Keratinocyte (primary cell): ENCODE measurements around the gene PHACTR2. TPM values are rescaled to one million over a fixed set of nuclear protein-coding genes. Genes with fewer than 3 reads are reported as not detected.

Experiments
- DNase-seq: peaks from one replicate; pipeline ENCODE4 v3.0.0-alpha.2; 2011; ENCODE audit warnings: low read depth, missing footprints, low spot score
- FAIRE-seq: peaks from 2 replicates; lab custom pipeline; 2011; peaks lifted over from hg19 to GRCh38; lab: Jason Lieb, UNC
- H2AFZ ChIP-seq: 2 replicates; pipeline ENCODE4 v1.6.0; 2012; ENCODE audit warnings: low read length, control low read depth, inconsistent platforms; ENCODE audit not compliant: control insufficient read depth
- H3K27ac ChIP-seq: 2 replicates; pipeline ENCODE4 v1.5.1; 2011; ENCODE audit warnings: low read length; ENCODE audit not compliant: control insufficient read depth, insufficient read depth
- H3K27me3 ChIP-seq: 3 replicates; pipeline ENCODE4 v1.6.0; 2011; ENCODE audit warnings: low read length; ENCODE audit not compliant: control insufficient read depth, insufficient read depth; ENCODE audit errors: extremely low read depth
- H3K36me3 ChIP-seq, 2 experiments: 2 replicates in 1 of 2; 3 replicates in 1 of 2; pipeline ENCODE4 v1.5.1; 2011; ENCODE audit warnings: low read length in 2 of 2, mild to moderate bottlenecking in 1 of 2; ENCODE audit not compliant: control insufficient read depth in 2 of 2, insufficient read depth in 2 of 2; ENCODE audit errors: extremely low read depth in 1 of 2
- H3K4me1 ChIP-seq: 3 replicates; pipeline ENCODE4 v1.5.1; 2011; ENCODE audit warnings: low read length; ENCODE audit not compliant: control insufficient read depth, insufficient read depth; ENCODE audit errors: extremely low read depth
- H3K4me2 ChIP-seq: 3 replicates; pipeline ENCODE4 v1.6.0; 2011; ENCODE audit warnings: low read depth, low read length; ENCODE audit not compliant: control insufficient read depth, insufficient read depth; ENCODE audit errors: extremely low read depth
- H3K4me3 ChIP-seq, 3 experiments: fragments of 200-600 bp in 1 of 3; sonication (generic) in 1 of 3; 2 replicates in 2 of 3; 3 replicates in 1 of 3; pipeline ENCODE4 v1.5.1; 2011 to 2016; ENCODE audit warnings: low read length in 3 of 3, mild to moderate bottlenecking in 3 of 3, control low read depth in 2 of 3, inconsistent platforms in 1 of 3, low read depth in 1 of 3, mixed read lengths in 1 of 3, mixed run types in 1 of 3, moderate library complexity in 1 of 3; ENCODE audit not compliant: control insufficient read depth in 2 of 3, insufficient read depth in 2 of 3; ENCODE audit errors: extremely low read depth in 1 of 3
- H3K79me2 ChIP-seq: 2 replicates; pipeline ENCODE4 v1.6.0; 2012; ENCODE audit warnings: low read length; ENCODE audit not compliant: control insufficient read depth, insufficient read depth
- H3K9ac ChIP-seq: 3 replicates; pipeline ENCODE4 v1.6.0; 2011; ENCODE audit warnings: low read length; ENCODE audit not compliant: control insufficient read depth, insufficient read depth; ENCODE audit errors: extremely low read depth
- H3K9me1 ChIP-seq: 3 replicates; pipeline ENCODE4 v1.6.0; 2011; ENCODE audit warnings: low read length; ENCODE audit not compliant: control insufficient read depth, insufficient read depth; ENCODE audit errors: extremely low read depth
- H3K9me3 ChIP-seq: 2 replicates; pipeline ENCODE4 v1.5.1; 2012; ENCODE audit warnings: low read depth, low read length; ENCODE audit not compliant: control insufficient read depth
- H4K20me1 ChIP-seq: 3 replicates; pipeline ENCODE4 v1.6.0; 2011; ENCODE audit warnings: low read length; ENCODE audit not compliant: control insufficient read depth, insufficient read depth; ENCODE audit errors: extremely low read depth
- EZH2 ChIP-seq: IDR thresholded peaks from one replicate; pipeline ENCODE4 v1.6.1; 2012; ENCODE audit warnings: inconsistent platforms, mild to moderate bottlenecking, low read length, moderate library complexity
- dilution Hi-C: fragments of 300-500 bp; cut with MboI; formaldehyde crosslinking; loops from one replicate; pipeline ENCODE4 v1.7.0; 2020; ENCODE audit warnings: low sequenced_read_pairs; ENCODE audit not compliant: extremely low pct_ligation_motif_present
- polyA plus RNA-seq, 5 experiments: library from polyadenylated mRNA; depleted of rRNA in 3 of 5; stranded (reverse) in 3 of 5; stranded (forward) in 1 of 5; unstranded in 1 of 5; fragments of >200 nt; gene quantifications; 1 replicate in 1 of 5; 2 replicates in 3 of 5; 3 replicates in 1 of 5; pipeline versions ENCODE4 v1.2.1 to v1.2.3, GENCODE V29; 2011 to 2012; ENCODE audit warnings: missing spikeins in 2 of 5, low read depth in 1 of 5, low replicate concordance in 1 of 5
- TF ChIP-seq, protein P1 (sequence below), 3 experiments: IDR thresholded peaks in 1 of 3; conservative IDR thresholded peaks in 1 of 3; optimal IDR thresholded peaks in 1 of 3; 2 replicates in 2 of 3; 3 replicates in 1 of 3; pipeline versions ENCODE3 to v1.5.1; 2011; ENCODE audit warnings: low read length in 3 of 3, mild to moderate bottlenecking in 3 of 3, moderate library complexity in 2 of 3, control low read depth in 1 of 3, inconsistent platforms in 1 of 3; ENCODE audit not compliant: insufficient read depth in 2 of 3; ENCODE audit errors: extremely low read depth in 1 of 3

The PHACTR2 gene
- polyA plus RNA-seq, 1 donor (not counting 4 experiments of a cell fraction or from before 2014, with no cell fraction given): 9.4 TPM

DNA sequence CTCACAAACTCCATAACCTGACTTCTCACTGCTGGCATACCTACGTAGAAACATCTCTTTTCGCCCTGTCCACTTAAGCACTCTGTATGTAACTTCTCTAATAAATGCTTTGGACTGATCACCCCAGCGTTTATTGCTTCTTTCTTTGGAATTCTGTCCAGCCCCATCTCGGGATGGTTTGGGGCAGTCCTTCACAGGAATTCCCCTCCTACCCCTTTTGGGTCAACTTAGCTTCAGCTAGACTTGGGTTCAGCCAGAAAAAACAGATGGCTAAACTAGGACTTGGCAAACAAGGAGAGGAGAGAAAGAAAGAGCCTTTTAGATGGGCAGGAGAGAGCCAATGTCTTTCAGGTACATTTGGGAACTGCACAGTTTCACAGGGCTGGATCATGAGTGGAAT is 161.4 kb downstream of the PHACTR2 start:
- H3K4me1 ChIP-seq: peaks cover 4% of the 10 kb centered on the region
- H4K20me1 ChIP-seq: no peaks in the 10 kb centered on the region
- no peaks in the 10 kb centered on the region for H3K9me1 ChIP-seq
- TF ChIP-seq EZH2: no peak
- TF ChIP-seq, protein P1, sequence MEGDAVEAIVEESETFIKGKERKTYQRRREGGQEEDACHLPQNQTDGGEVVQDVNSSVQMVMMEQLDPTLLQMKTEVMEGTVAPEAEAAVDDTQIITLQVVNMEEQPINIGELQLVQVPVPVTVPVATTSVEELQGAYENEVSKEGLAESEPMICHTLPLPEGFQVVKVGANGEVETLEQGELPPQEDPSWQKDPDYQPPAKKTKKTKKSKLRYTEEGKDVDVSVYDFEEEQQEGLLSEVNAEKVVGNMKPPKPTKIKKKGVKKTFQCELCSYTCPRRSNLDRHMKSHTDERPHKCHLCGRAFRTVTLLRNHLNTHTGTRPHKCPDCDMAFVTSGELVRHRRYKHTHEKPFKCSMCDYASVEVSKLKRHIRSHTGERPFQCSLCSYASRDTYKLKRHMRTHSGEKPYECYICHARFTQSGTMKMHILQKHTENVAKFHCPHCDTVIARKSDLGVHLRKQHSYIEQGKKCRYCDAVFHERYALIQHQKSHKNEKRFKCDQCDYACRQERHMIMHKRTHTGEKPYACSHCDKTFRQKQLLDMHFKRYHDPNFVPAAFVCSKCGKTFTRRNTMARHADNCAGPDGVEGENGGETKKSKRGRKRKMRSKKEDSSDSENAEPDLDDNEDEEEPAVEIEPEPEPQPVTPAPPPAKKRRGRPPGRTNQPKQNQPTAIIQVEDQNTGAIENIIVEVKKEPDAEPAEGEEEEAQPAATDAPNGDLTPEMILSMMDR (optimal IDR thresholded peaks at IDR 0.05 in 1 of 3, IDR thresholded peaks at IDR 0.05 in 1 of 3, conservative IDR thresholded peaks at IDR 0.05 in 1 of 3; ENCODE audit: extremely low read depth in 1 of 3, insufficient read depth in 2 of 3, low read length in 3 of 3): no peak
- no peak overlapping the region for H3K9ac ChIP-seq
- no peak for DNase-seq
- H3K4me2 ChIP-seq: no peak overlapping the region
- no peak overlapping the region for H3K4me3 ChIP-seq
- no peaks in the 10 kb centered on the region for H3K27me3 ChIP-seq
- no peaks in the 10 kb centered on the region for H3K36me3 ChIP-seq
- no peaks in the 10 kb centered on the region for H3K9me3 ChIP-seq
- no peak overlapping the region for H2AFZ ChIP-seq
- no peak for FAIRE-seq
- dilution Hi-C loops: no loop called here
- H3K27ac ChIP-seq: no peak overlapping the region
- H3K79me2 ChIP-seq: peaks cover 11% of the 10 kb centered on the region

DNA sequence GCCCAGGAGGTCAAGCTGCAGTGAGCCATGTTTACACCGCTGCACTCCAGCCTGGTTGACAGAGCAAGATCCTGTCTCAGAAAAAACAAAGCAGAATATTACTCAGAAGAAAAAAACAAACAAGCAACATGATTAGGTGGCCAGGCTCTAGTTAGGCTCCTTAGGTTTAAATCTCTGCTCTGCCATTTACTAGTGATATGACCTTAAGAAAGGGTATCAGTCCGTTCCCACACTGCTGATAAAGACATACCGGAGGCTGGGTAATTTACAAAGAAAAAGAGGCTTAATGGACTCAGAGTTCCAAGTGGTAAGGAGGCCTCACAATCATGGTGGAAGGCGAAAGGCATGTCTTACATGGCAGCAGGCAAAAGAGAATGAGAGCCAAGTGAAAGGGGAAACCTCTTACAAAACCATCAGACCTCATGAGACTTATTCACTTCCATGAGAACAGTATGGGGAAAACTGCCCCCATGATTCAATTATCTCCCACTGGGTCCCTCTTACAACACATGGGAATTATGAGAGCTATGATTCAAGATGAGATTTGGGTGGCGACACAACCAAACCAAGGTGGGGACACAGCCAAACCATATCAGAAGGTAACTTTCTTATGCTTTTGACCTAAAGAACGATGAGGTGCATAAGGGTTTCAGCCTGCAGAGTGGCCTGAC is 163.0 kb downstream of the PHACTR2 start:
- Histone ChIP-seq H3K4me1 (peaks cover 7% of the 10 kb centered on the region), H3K9ac (no peak overlapping the region), H3K4me2 (no peak overlapping the region), H3K4me3 (no peak overlapping the region), H3K27me3 (no peaks in the 10 kb centered on the region), H3K9me3 (no peaks in the 10 kb centered on the region), H3K27ac (no peak overlapping the region), H3K36me3 (peaks cover 0 to 5% of the 10 kb centered on the region in 2 experiments), H2AFZ (no peak overlapping the region), H3K79me2 (peaks cover 24% of the 10 kb centered on the region), H4K20me1 (no peaks in the 10 kb centered on the region), H3K9me1 (no peaks in the 10 kb centered on the region)
- FAIRE-seq (no peak), DNase-seq (no peak)
- dilution Hi-C loops: no loop called here
- no peak for TF ChIP-seq EZH2
- TF ChIP-seq, protein P1 (optimal IDR thresholded peaks at IDR 0.05 in 1 of 3, IDR thresholded peaks at IDR 0.05 in 1 of 3, conservative IDR thresholded peaks at IDR 0.05 in 1 of 3; ENCODE audit: extremely low read depth in 1 of 3, insufficient read depth in 2 of 3, low read length in 3 of 3): no peak
